ENCODE results near the gene EFNA5. TPM values are rescaled to one million over a fixed set of nuclear protein-coding genes. Genes with fewer than 3 reads are reported as not detected.

EFNA5 gene
- total and polyA plus RNA-seq, 7 donors: 0.32 to 5.4 (median 2.1) TPM

GRCh38 chr5:107512029-107512428, 158.7 kb downstream of the EFNA5 start:
- no peak overlapping the region for H3K4me3 ChIP-seq
- WGBS, 3 donors: 85 to 91% (median 90%) methylated on average over 3 of the region's 3 CpGs
- intact Hi-C loops (cut with DNase I): no loop called here
- no peaks in the 10 kb centered on the region for H3K4me1 ChIP-seq
- no peaks in the 10 kb centered on the region for H3K27me3 ChIP-seq (ENCODE audit: insufficient read depth in 3 of 3, low read length in 2 of 3)
- no peaks in the 10 kb centered on the region for H3K36me3 ChIP-seq (ENCODE audit: insufficient read depth in 1 of 2, low read depth in 1 of 2)
- H3K9me3 ChIP-seq: no peaks in the 10 kb centered on the region
- DNase-seq: no peak
- H3K27ac ChIP-seq: no peak overlapping the region
- ATAC-seq: no peak
- TF ChIP-seq, protein P1, sequence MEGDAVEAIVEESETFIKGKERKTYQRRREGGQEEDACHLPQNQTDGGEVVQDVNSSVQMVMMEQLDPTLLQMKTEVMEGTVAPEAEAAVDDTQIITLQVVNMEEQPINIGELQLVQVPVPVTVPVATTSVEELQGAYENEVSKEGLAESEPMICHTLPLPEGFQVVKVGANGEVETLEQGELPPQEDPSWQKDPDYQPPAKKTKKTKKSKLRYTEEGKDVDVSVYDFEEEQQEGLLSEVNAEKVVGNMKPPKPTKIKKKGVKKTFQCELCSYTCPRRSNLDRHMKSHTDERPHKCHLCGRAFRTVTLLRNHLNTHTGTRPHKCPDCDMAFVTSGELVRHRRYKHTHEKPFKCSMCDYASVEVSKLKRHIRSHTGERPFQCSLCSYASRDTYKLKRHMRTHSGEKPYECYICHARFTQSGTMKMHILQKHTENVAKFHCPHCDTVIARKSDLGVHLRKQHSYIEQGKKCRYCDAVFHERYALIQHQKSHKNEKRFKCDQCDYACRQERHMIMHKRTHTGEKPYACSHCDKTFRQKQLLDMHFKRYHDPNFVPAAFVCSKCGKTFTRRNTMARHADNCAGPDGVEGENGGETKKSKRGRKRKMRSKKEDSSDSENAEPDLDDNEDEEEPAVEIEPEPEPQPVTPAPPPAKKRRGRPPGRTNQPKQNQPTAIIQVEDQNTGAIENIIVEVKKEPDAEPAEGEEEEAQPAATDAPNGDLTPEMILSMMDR (IDR thresholded peaks at IDR 0.05): no peak

DNA sequence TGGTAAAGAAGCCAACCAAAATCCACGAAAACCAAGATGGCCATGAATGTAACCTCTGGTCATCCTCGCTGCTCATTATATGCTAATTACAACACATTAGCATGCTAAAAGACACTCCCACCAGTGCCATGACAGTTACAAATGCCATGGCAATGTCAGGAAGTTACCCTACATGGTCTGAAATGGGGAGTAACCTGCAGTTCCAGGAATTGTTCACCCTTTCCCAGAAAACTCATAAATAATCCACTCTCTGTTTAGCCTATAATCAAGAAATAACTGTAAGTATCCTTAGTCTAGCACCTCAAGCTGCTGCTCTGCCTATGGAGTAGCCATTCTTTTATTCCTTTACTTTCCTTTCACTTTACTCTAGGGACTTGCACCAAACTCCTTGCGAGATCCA, 160.6 kb downstream of the EFNA5 start:
- no peak for ATAC-seq
- 84 to 89% (median 87%) methylated on average over 3 of the region's 3 CpGs for WGBS, 3 donors
- no peak overlapping the region for H3K4me3 ChIP-seq
- intact Hi-C loops (cut with DNase I): no loop called here
- H3K27ac ChIP-seq: no peak overlapping the region
- H3K9me3 ChIP-seq: no peaks in the 10 kb centered on the region
- TF ChIP-seq, protein P1 (IDR thresholded peaks at IDR 0.05): no peak
- DNase-seq: no peak
- no peaks in the 10 kb centered on the region for H3K36me3 ChIP-seq (ENCODE audit: insufficient read depth in 1 of 2, low read depth in 1 of 2)
- H3K4me1 ChIP-seq: no peaks in the 10 kb centered on the region
- H3K27me3 ChIP-seq (ENCODE audit: insufficient read depth in 3 of 3, low read length in 2 of 3): no peaks in the 10 kb centered on the region

GRCh38 chr5:107508097-107508496, 162.6 kb downstream of the EFNA5 start:
- Histone ChIP-seq H3K4me3 (no peak overlapping the region), H3K27ac (no peak overlapping the region), H3K27me3 (ENCODE audit: insufficient read depth in 3 of 3, low read length in 2 of 3) (no peaks in the 10 kb centered on the region), H3K9me3 (no peaks in the 10 kb centered on the region), H3K4me1 (no peaks in the 10 kb centered on the region), H3K36me3 (ENCODE audit: insufficient read depth in 1 of 2, low read depth in 1 of 2) (no peaks in the 10 kb centered on the region)
- DNase-seq (no peak), ATAC-seq (no peak)
- intact Hi-C loops (cut with DNase I): no loop called here
- 74 to 80% (median 77%) methylated on average over 4 of the region's 4 CpGs for WGBS, 3 donors
- TF ChIP-seq, protein P1 (IDR thresholded peaks at IDR 0.05): no peak

GRCh38 chr5:107505763-107506534, 164.8 kb downstream of the EFNA5 start:
- intact Hi-C loops (cut with DNase I): no loop called here
- Histone ChIP-seq H3K36me3 (ENCODE audit: insufficient read depth in 1 of 2, low read depth in 1 of 2) (no peaks in the 10 kb centered on the region), H3K4me3 (no peak overlapping the region), H3K4me1 (no peaks in the 10 kb centered on the region), H3K9me3 (no peaks in the 10 kb centered on the region), H3K27ac (no peak overlapping the region), H3K27me3 (ENCODE audit: insufficient read depth in 3 of 3, low read length in 2 of 3) (no peaks in the 10 kb centered on the region)
- ATAC-seq: no peak
- TF ChIP-seq, protein P1 (IDR thresholded peaks at IDR 0.05): no peak
- WGBS, 3 donors: 59 to 90% (median 71%) methylated on average over 3 of the region's 3 CpGs
- DNase-seq: no peak

DNA sequence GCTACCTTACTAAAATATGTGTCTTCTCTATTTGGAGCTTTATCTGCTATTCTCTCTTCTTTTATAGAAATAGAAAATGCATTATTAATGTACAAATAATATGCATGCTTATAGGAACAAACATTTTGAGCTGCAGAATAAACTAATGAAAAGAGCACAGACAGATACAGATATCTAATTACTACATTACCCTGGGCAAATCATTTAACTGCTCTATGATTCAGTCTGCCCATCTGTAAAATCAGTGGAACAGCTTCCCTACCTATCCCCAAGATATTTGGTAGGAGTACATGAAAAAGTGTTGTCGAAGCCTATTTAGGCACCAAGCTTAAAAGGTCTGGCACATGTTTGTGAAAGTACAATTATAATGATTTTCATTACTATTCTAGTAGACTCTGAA, 166.3 kb downstream of the EFNA5 start:
- Histone ChIP-seq H3K9me3 (no peaks in the 10 kb centered on the region), H3K27ac (no peak overlapping the region), H3K4me1 (no peaks in the 10 kb centered on the region), H3K27me3 (ENCODE audit: insufficient read depth in 3 of 3, low read length in 2 of 3) (no peaks in the 10 kb centered on the region), H3K4me3 (no peak overlapping the region), H3K36me3 (ENCODE audit: insufficient read depth in 1 of 2, low read depth in 1 of 2) (no peaks in the 10 kb centered on the region)
- no peak for ATAC-seq
- 33 to 93% (median 49%) methylated on average over 1 of the region's 1 CpG for WGBS, 3 donors
- intact Hi-C loops (cut with DNase I): no loop called here
- TF ChIP-seq, protein P1 (IDR thresholded peaks at IDR 0.05): no peak
- no peak for DNase-seq

All from psoas muscle (tissue), 8 donors.